ENCODE data around the gene RRP15. TPM values are rescaled to one million over a fixed set of nuclear protein-coding genes. Genes with fewer than 3 reads are reported as not detected.

The RRP15 gene
- total RNA-seq, 1 experiment from 2014 or later, result 25.5 TPM

DNA sequence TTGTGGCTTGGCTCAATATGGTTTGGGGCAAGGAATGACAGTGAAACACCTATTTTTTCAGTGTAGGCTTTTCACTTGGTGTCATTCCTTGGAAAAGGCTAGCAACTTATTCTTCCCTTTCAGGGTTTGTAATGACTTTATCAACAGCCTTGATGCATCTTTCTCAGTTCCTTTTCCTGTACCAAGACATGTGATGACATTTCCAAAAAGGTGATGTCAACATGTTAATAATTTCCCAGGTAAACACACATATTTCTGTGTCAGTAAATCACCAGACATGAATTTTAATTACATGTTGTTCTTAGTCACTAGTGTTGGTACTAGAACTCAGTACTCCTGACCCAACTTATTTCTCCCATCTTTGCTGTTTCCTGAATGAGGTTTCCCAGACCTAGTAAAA lies 37.8 kb upstream of the RRP15 start:
- no peak overlapping the region for H3K4me2 ChIP-seq (ENCODE audit: low read length)
- H3K27ac ChIP-seq (ENCODE audit: low read depth, low read length), result no peak overlapping the region
- ChIA-PET POLR2A (no interaction called here), CTCF (no interaction called here), RAD21 (ENCODE audit: low non-redundant PET in 1 of 2, low total read pairs in 2 of 2, uncharacterized antibody in 2 of 2, unreplicated experiment in 2 of 2) (no interaction called here)
- no peak for DNase-seq (ENCODE audit: low read depth, low spot score)
- H3K9me3 ChIP-seq (ENCODE audit: control insufficient read depth in 1 of 2, insufficient read depth in 1 of 2, low read depth in 1 of 2, low read length in 2 of 2), result no peaks in the 10 kb centered on the region
- no peaks in the 10 kb centered on the region; the same call in 1 of the 2 replicates for H3K27me3 ChIP-seq (ENCODE audit: insufficient read depth, low read length)
- H3K4me1 ChIP-seq (ENCODE audit: control insufficient read depth in 1 of 2, insufficient read depth in 2 of 2, low read length in 2 of 2), result 0 out of 4 replicates have a peak, but pooled peaks cover 0 to under 1% of the 10 kb centered on the region in 2 experiments
- TF ChIP-seq ZNF274 (IDR thresholded peaks at IDR 0.05; ENCODE audit: low read depth, low read length), result no peak
- TF ChIP-seq, protein P1, sequence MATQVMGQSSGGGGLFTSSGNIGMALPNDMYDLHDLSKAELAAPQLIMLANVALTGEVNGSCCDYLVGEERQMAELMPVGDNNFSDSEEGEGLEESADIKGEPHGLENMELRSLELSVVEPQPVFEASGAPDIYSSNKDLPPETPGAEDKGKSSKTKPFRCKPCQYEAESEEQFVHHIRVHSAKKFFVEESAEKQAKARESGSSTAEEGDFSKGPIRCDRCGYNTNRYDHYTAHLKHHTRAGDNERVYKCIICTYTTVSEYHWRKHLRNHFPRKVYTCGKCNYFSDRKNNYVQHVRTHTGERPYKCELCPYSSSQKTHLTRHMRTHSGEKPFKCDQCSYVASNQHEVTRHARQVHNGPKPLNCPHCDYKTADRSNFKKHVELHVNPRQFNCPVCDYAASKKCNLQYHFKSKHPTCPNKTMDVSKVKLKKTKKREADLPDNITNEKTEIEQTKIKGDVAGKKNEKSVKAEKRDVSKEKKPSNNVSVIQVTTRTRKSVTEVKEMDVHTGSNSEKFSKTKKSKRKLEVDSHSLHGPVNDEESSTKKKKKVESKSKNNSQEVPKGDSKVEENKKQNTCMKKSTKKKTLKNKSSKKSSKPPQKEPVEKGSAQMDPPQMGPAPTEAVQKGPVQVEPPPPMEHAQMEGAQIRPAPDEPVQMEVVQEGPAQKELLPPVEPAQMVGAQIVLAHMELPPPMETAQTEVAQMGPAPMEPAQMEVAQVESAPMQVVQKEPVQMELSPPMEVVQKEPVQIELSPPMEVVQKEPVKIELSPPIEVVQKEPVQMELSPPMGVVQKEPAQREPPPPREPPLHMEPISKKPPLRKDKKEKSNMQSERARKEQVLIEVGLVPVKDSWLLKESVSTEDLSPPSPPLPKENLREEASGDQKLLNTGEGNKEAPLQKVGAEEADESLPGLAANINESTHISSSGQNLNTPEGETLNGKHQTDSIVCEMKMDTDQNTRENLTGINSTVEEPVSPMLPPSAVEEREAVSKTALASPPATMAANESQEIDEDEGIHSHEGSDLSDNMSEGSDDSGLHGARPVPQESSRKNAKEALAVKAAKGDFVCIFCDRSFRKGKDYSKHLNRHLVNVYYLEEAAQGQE (IDR thresholded peaks at IDR 0.05; ENCODE audit: low read depth), result no peak
- TF ChIP-seq EZH2phosphoT487 (IDR thresholded peaks at IDR 0.05; ENCODE audit: borderline replicate concordance), result no peak
- no peak for TF ChIP-seq ZFX (IDR thresholded peaks at IDR 0.05)
- H3K79me2 ChIP-seq (ENCODE audit: insufficient read depth, low read length), result no peaks in the 10 kb centered on the region
- no TSS peak for BruUV-seq (replicated peaks)
- H3K9me2 ChIP-seq (ENCODE audit: insufficient read depth), result no peaks in the 10 kb centered on the region
- intact Hi-C loops (cut with micrococcal nuclease), result no loop called here
- no peak overlapping the region for H2AFZ ChIP-seq (ENCODE audit: low read depth, low read length, poor library complexity, severe bottlenecking)
- H3K4me3 ChIP-seq (replicated peaks in 1 of 2; ENCODE audit: low read depth in 1 of 2, low read length in 2 of 2), result no peak overlapping the region
- no peaks in the 10 kb centered on the region for H4K20me1 ChIP-seq (ENCODE audit: insufficient read depth)
- ATAC-seq, result no peak
- no peak overlapping the region for H3K9ac ChIP-seq (ENCODE audit: low read length)
- H3K36me3 ChIP-seq (ENCODE audit: control insufficient read depth in 1 of 2, insufficient read depth in 2 of 2, low read length in 2 of 2), result no peaks in the 10 kb centered on the region

GRCh38 chr1:218249338-218250140 lies 35.6 kb upstream of the RRP15 start:
- H3K36me3 ChIP-seq (ENCODE audit: control insufficient read depth in 1 of 2, insufficient read depth in 2 of 2, low read length in 2 of 2), result no peaks in the 10 kb centered on the region
- H3K79me2 ChIP-seq (ENCODE audit: insufficient read depth, low read length), result no peaks in the 10 kb centered on the region
- no peak overlapping the region for H3K27ac ChIP-seq (ENCODE audit: low read depth, low read length)
- H3K9me3 ChIP-seq (ENCODE audit: control insufficient read depth in 1 of 2, insufficient read depth in 1 of 2, low read depth in 1 of 2, low read length in 2 of 2), result no peaks in the 10 kb centered on the region
- no peak overlapping the region for H3K4me2 ChIP-seq (ENCODE audit: low read length)
- H3K9ac ChIP-seq (ENCODE audit: low read length), result no peak overlapping the region
- ChIA-PET RAD21 (ENCODE audit: low non-redundant PET in 1 of 2, low total read pairs in 2 of 2, uncharacterized antibody in 2 of 2, unreplicated experiment in 2 of 2) (no interaction called here), CTCF (no interaction called here), POLR2A (no interaction called here)
- H3K9me2 ChIP-seq (ENCODE audit: insufficient read depth), result no peaks in the 10 kb centered on the region
- no TSS peak for BruUV-seq (replicated peaks)
- H2AFZ ChIP-seq (ENCODE audit: low read depth, low read length, poor library complexity, severe bottlenecking), result no peak overlapping the region
- H3K27me3 ChIP-seq (ENCODE audit: insufficient read depth, low read length), result no peaks in the 10 kb centered on the region; the same call in 1 of the 2 replicates
- H4K20me1 ChIP-seq (ENCODE audit: insufficient read depth), result no peaks in the 10 kb centered on the region
- no peak for DNase-seq (ENCODE audit: low read depth, low spot score)
- H3K4me1 ChIP-seq (ENCODE audit: control insufficient read depth in 1 of 2, insufficient read depth in 2 of 2, low read length in 2 of 2), result no peaks in the 10 kb centered on the region
- intact Hi-C loops (cut with micrococcal nuclease), result no loop called here
- no peak overlapping the region for H3K4me3 ChIP-seq (replicated peaks in 1 of 2; ENCODE audit: low read depth in 1 of 2, low read length in 2 of 2)
- TF ChIP-seq YY1 (IDR thresholded peaks at IDR 0.05; ENCODE audit: extremely low read depth, insufficient replicate concordance, low read depth, low read length) (no peak), SP1 (IDR thresholded peaks at IDR 0.05; ENCODE audit: low read depth) (no peak), ZNF274 (IDR thresholded peaks at IDR 0.05; ENCODE audit: low read depth, low read length) (no peak), CBX3 (IDR thresholded peaks at IDR 0.05; ENCODE audit: low read depth) (no peak), SIN3A (IDR thresholded peaks at IDR 0.05; ENCODE audit: low read depth) (no peak), EZH2 (IDR thresholded peaks at IDR 0.05) (no peak), RAD21 (IDR thresholded peaks at IDR 0.05; ENCODE audit: low read depth) (no peak)
- no peak for ATAC-seq
